SK-N-SH treated with all-trans-retinoic acid at 6 μM for 48 hours (cell line): Measurements from ENCODE around the gene MTARC2.

Experiments
- ATAC-seq: fragments of 200-7000 bp; cut with Tn5 transposase; 3 replicates; pipeline ENCODE4 v1.9.1; 2020; ENCODE audit warnings: mild to moderate bottlenecking, moderate library complexity
- ARNTL ChIP-seq: fragments of 450-650 bp; formaldehyde crosslinking; IDR thresholded peaks from 2 replicates; pipeline ENCODE4 v1.5.0; 2020; ENCODE audit warnings: low read depth, mild to moderate bottlenecking, moderate library complexity, borderline replicate concordance
- CREB5 ChIP-seq: fragments of 250-450 bp; sonication (Bioruptor Pico); IDR thresholded peaks from 2 replicates; pipeline ENCODE4 v1.5.1; 2020; ENCODE audit warnings: low read depth, mild to moderate bottlenecking, moderate library complexity
- CSDC2 ChIP-seq: fragments of 250-450 bp; sonication (Bioruptor Pico); IDR thresholded peaks from 2 replicates; pipeline ENCODE4 v1.5.0; 2020; ENCODE audit warnings: mild to moderate bottlenecking, moderate library complexity
- CSRNP3 ChIP-seq: fragments of 250-450 bp; sonication (Bioruptor Pico); IDR thresholded peaks from 2 replicates; pipeline ENCODE4 v1.5.1; 2021; ENCODE audit warnings: mild to moderate bottlenecking, moderate library complexity
- ESRRG ChIP-seq: fragments of 250-450 bp; sonication (Bioruptor Pico); IDR thresholded peaks from 2 replicates; pipeline ENCODE4 v1.6.1; 2021; ENCODE audit warnings: mild to moderate bottlenecking
- ISL1 ChIP-seq: fragments of 250-450 bp; sonication (Bioruptor Pico); IDR thresholded peaks from 2 replicates; pipeline ENCODE4 v2.1.2; 2022; ENCODE audit warnings: mild to moderate bottlenecking, moderate library complexity
- OSR1 ChIP-seq: fragments of 250-450 bp; sonication (Bioruptor Pico); IDR thresholded peaks from 2 replicates; pipeline ENCODE4 v1.8.0; 2022; ENCODE audit warnings: moderate library complexity, mild to moderate bottlenecking, inconsistent platforms
- PATZ1 ChIP-seq: fragments of 250-450 bp; sonication (Bioruptor Pico); IDR thresholded peaks from 2 replicates; pipeline ENCODE4 v1.8.0; 2020; ENCODE audit warnings: mild to moderate bottlenecking, moderate library complexity, borderline replicate concordance
- POU6F1 ChIP-seq: fragments of 250-450 bp; sonication (Bioruptor Pico); IDR thresholded peaks from 2 replicates; pipeline ENCODE4 v1.8.0; 2021; ENCODE audit warnings: low read depth, mild to moderate bottlenecking, moderate library complexity, borderline replicate concordance
- PPARA ChIP-seq: fragments of 250-450 bp; sonication (Bioruptor Pico); IDR thresholded peaks from 2 replicates; pipeline ENCODE4 v1.5.0; 2020; ENCODE audit warnings: mild to moderate bottlenecking, borderline replicate concordance
- RARB ChIP-seq: fragments of 250-450 bp; sonication (Bioruptor Pico); IDR thresholded peaks from 2 replicates; pipeline ENCODE4 v1.8.0; 2021; ENCODE audit warnings: mild to moderate bottlenecking, moderate library complexity
- SNAI2 ChIP-seq: fragments of 250-450 bp; sonication (Bioruptor Pico); IDR thresholded peaks from 2 replicates; pipeline ENCODE4 v1.5.0; 2020; ENCODE audit warnings: mild to moderate bottlenecking, moderate library complexity
- TCF4 ChIP-seq: fragments of 250-450 bp; sonication (Bioruptor Pico); IDR thresholded peaks from 2 replicates; pipeline ENCODE4 v1.8.0; 2021; ENCODE audit warnings: mild to moderate bottlenecking, moderate library complexity, borderline replicate concordance
- TOX ChIP-seq: fragments of 250-450 bp; sonication (Bioruptor Pico); IDR thresholded peaks from 2 replicates; pipeline ENCODE4 v1.8.0; 2021; ENCODE audit warnings: mild to moderate bottlenecking, moderate library complexity, borderline replicate concordance
- ZC3H10 ChIP-seq: fragments of 250-450 bp; sonication (Bioruptor Pico); IDR thresholded peaks from 2 replicates; pipeline ENCODE4 v1.5.1; 2021; ENCODE audit warnings: mild to moderate bottlenecking, moderate library complexity
- ZFP3 ChIP-seq: fragments of 250-450 bp; sonication (Bioruptor Pico); IDR thresholded peaks from 2 replicates; pipeline ENCODE4 v1.5.0; 2020; ENCODE audit warnings: mild to moderate bottlenecking, moderate library complexity
- ZFP30 ChIP-seq: fragments of 450-650 bp; formaldehyde crosslinking; IDR thresholded peaks from 2 replicates; pipeline ENCODE4 v1.5.0; 2022; ENCODE audit warnings: mild to moderate bottlenecking, moderate library complexity
- ZNF565 ChIP-seq: fragments of 450-650 bp; formaldehyde crosslinking; conservative IDR thresholded peaks from 2 replicates; pipeline ENCODE4 v1.5.0; 2020; ENCODE audit warnings: low read depth, mild to moderate bottlenecking, moderate library complexity
- ZNF70 ChIP-seq: fragments of 450-650 bp; formaldehyde crosslinking; IDR thresholded peaks from 2 replicates; pipeline ENCODE4 v1.5.0; 2020; ENCODE audit warnings: mild to moderate bottlenecking, moderate library complexity
- ZNF8 ChIP-seq: fragments of 450-650 bp; formaldehyde crosslinking; IDR thresholded peaks from 2 replicates; pipeline ENCODE4 v1.5.0; 2020; ENCODE audit warnings: mild to moderate bottlenecking, moderate library complexity
- TF ChIP-seq, protein P1 (sequence below): fragments of 250-450 bp; sonication (Bioruptor Pico); IDR thresholded peaks from 2 replicates; pipeline ENCODE4 v1.5.0; 2020; ENCODE audit warnings: mild to moderate bottlenecking, moderate library complexity

MTARC2 gene

DNA sequence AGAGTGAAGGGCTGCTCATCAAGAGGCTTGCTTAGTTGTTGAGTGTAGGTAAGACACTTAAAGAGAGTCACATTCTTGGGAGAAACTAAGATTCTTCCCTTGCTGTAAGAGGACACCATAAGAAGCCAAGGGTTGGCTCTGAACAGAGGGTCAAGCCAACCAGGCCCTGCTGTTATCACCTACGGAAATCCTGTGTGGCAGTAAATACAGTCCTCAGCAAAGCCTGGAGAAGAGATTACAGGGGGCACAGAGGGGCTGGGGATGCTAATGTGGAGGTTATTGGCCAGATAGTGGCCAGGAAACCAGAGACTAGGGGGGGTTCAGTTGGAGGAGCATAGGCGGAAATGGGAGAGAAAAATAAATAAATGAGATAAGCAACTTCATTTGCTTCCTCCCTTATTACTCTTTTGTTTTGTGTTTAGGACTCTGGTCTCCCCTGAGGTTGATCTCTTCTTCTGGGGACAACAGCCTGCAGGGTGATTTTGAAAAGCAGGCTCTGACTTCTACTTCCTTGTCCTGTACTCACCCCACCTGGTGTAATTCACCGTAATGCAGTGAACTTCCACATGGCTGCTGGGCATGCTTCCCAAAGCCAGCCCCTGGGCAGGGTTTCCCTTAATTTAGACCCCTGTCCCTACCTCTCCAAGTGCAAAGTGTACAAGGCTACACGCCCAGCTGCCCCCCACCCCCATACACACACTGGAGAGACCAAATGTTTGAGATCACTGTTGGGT is 79.5 kb downstream of the MTARC2 start:
- ATAC-seq = no peak
- TF ChIP-seq ZFP30 (no peak), ISL1 (CRISPR knock-in tag) (no peak), ZNF8 (CRISPR knock-in tag) (no peak), ZNF565 (no peak), PATZ1 (CRISPR knock-in tag) (no peak), OSR1 (CRISPR knock-in tag) (no peak), PPARA (CRISPR knock-in tag) (no peak), ZC3H10 (CRISPR knock-in tag) (no peak), CREB5 (CRISPR knock-in tag) (no peak), ARNTL (CRISPR knock-in tag) (no peak), CSDC2 (no peak)

DNA sequence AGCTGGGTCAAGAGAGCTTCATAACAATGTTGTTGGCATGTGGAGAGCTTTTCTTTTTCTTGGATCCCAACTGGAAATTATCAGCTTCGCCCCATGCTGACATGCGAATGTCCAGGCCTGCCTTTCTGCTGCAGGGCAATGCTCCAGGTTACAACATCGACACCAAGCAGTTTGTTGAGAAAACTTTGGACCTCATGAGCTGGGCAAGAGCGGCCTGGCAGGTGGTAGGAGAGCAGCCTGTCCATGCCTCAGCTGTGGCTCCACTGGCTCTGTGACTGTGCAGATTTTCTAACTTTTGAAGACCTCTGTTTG is 80.0 kb downstream of the MTARC2 start:
- ATAC-seq = no peak
- TF ChIP-seq TCF4 (CRISPR knock-in tag) (no peak), ZNF8 (CRISPR knock-in tag) (no peak), ZFP30 (no peak), SNAI2 (no peak), ISL1 (CRISPR knock-in tag) (no peak), TOX (CRISPR knock-in tag) (no peak), ZNF70 (no peak), ZNF565 (no peak), ARNTL (CRISPR knock-in tag) (no peak), ZC3H10 (CRISPR knock-in tag) (no peak), CSRNP3 (CRISPR knock-in tag) (no peak), POU6F1 (CRISPR knock-in tag) (no peak), PPARA (CRISPR knock-in tag) (no peak), PATZ1 (CRISPR knock-in tag) (no peak), ESRRG (CRISPR knock-in tag) (no peak), CREB5 (CRISPR knock-in tag) (no peak), RARB (CRISPR knock-in tag) (no peak), ZFP3 (no peak), OSR1 (CRISPR knock-in tag) (no peak)
- TF ChIP-seq, protein P1, sequence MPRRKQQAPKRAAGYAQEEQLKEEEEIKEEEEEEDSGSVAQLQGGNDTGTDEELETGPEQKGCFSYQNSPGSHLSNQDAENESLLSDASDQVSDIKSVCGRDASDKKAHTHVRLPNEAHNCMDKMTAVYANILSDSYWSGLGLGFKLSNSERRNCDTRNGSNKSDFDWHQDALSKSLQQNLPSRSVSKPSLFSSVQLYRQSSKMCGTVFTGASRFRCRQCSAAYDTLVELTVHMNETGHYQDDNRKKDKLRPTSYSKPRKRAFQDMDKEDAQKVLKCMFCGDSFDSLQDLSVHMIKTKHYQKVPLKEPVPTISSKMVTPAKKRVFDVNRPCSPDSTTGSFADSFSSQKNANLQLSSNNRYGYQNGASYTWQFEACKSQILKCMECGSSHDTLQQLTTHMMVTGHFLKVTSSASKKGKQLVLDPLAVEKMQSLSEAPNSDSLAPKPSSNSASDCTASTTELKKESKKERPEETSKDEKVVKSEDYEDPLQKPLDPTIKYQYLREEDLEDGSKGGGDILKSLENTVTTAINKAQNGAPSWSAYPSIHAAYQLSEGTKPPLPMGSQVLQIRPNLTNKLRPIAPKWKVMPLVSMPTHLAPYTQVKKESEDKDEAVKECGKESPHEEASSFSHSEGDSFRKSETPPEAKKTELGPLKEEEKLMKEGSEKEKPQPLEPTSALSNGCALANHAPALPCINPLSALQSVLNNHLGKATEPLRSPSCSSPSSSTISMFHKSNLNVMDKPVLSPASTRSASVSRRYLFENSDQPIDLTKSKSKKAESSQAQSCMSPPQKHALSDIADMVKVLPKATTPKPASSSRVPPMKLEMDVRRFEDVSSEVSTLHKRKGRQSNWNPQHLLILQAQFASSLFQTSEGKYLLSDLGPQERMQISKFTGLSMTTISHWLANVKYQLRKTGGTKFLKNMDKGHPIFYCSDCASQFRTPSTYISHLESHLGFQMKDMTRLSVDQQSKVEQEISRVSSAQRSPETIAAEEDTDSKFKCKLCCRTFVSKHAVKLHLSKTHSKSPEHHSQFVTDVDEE = no peak
